Suprapubic skin (tissue), 3 donors: Measurements from ENCODE around the gene KCND2.

Experiments used
- CTCF ChIP-seq, 2 donors: fragments of 200-600 bp in 1 of 2; fragments of 450-650 bp in 1 of 2; sonication (generic) in 1 of 2; IDR thresholded peaks; one replicate each; pipeline ENCODE4 v1.5.1; 2016 to 2019; ENCODE audit warnings: antibody characterized with exemption in 2 of 2, mild to moderate bottlenecking in 1 of 2, moderate library complexity in 1 of 2
- POLR2A ChIP-seq, 2 donors: fragments of 450-650 bp; IDR thresholded peaks; one replicate each; pipeline ENCODE4 v1.6.1; 2017; ENCODE audit warnings: antibody characterized with exemption in 2 of 2, mild to moderate bottlenecking in 2 of 2, moderate library complexity in 2 of 2

- TF ChIP-seq CTCF (IDR thresholded peaks at IDR 0.05) (no peak), POLR2A (IDR thresholded peaks at IDR 0.05) (no peak)
Measured at GRCh38 chr7:120583899-120584586, 311.1 kb downstream of the KCND2 start.
